SJSA1 (cell line): Measurements from ENCODE around the gene CHMP4A. TPM values are rescaled to one million over a fixed set of nuclear protein-coding genes. Genes with fewer than 3 reads are reported as not detected.

ENCODE experiments used
- DNase-seq, 2 experiments: peaks; one replicate each; pipeline ENCODE4 v3.0.0-alpha.2; 2015 to 2020; ENCODE audit warnings: low spot score in 2 of 2, low read depth in 1 of 2
- H3K27ac ChIP-seq: fragments of 250-450 bp; sonication (Bioruptor Pico); 2 replicates; pipeline ENCODE4 v1.5.1; 2020; ENCODE audit warnings: mild to moderate bottlenecking, moderate library complexity
- H3K27me3 ChIP-seq: fragments of 250-450 bp; sonication (Bioruptor Pico); replicated peaks from 2 replicates; pipeline ENCODE4 v1.5.1; 2020; ENCODE audit warnings: mild to moderate bottlenecking, moderate library complexity
- H3K36me3 ChIP-seq: fragments of 250-450 bp; sonication (Bioruptor Pico); 2 replicates; pipeline ENCODE4 v1.5.1; 2020; ENCODE audit warnings: mild to moderate bottlenecking
- H3K4me1 ChIP-seq: fragments of 250-450 bp; sonication (Bioruptor Pico); replicated peaks from 2 replicates; pipeline ENCODE4 v1.6.1; 2021; ENCODE audit warnings: mild to moderate bottlenecking
- H3K4me3 ChIP-seq: fragments of 250-450 bp; sonication (Bioruptor Pico); 2 replicates; pipeline ENCODE4 v1.5.1; 2020; ENCODE audit warnings: mild to moderate bottlenecking
- H3K9me3 ChIP-seq: fragments of 250-450 bp; sonication (Bioruptor Pico); replicated peaks from 2 replicates; pipeline ENCODE4 v1.5.1; 2020; ENCODE audit warnings: mild to moderate bottlenecking
- total RNA-seq: library from RNA; depleted of rRNA; stranded (reverse); fragments of >200 nt; shearing (Covaris generic); gene quantifications from 2 replicates; pipeline ENCODE4 v1.2.3, GENCODE V29; 2014; rRNA removed

Gene CHMP4A, protein sequence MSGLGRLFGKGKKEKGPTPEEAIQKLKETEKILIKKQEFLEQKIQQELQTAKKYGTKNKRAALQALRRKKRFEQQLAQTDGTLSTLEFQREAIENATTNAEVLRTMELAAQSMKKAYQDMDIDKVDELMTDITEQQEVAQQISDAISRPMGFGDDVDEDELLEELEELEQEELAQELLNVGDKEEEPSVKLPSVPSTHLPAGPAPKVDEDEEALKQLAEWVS
- total RNA-seq = 23.0 and 29.9 TPM in 2 replicates

- Histone ChIP-seq H3K27ac (peak within 1 kb of the TSS; percentile 93), H3K36me3 (peaks cover 55% of the 10 kb centered on the region), H3K27me3 (no peaks in the 10 kb centered on the region), H3K4me3 (peak within 1 kb of the TSS; percentile 62), H3K4me1 (peaks cover 13% of the 10 kb centered on the region), H3K9me3 (no peaks in the 10 kb centered on the region)
- peak; percentile 97 to 98 for DNase-seq
Observed at GRCh38 chr14:24212924-24213865, at the start of gene CHMP4A. CHMP4A (minus strand) TSS chr14:24213488; CDS start chr14:24213439, 49 bp downstream.

DNA sequence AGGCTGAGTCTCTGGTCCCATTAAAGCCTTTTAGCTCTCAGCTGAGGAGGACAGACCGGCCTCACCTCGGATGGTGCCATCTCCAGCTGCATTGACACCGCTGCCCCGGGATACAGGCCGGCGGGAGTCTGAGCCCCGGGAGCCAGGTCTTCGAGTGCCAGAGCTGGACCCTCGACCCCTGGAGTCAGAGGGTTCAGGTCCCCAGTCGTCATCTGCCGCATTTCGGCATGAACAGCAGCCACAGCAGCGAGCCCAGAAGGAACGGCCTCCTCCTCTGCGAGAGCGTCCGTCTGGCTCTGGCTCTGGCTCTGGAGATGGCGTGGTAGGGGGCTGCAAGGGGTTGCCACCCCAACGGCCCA lies 48.7 kb upstream of the CHMP4A start:
- Histone ChIP-seq H3K27ac (no peak overlapping the region), H3K27me3 (no peaks in the 10 kb centered on the region), H3K4me3 (no peak overlapping the region), H3K36me3 (no peaks in the 10 kb centered on the region), H3K4me1 (peaks cover 8% of the 10 kb centered on the region), H3K9me3 (no peaks in the 10 kb centered on the region)
- no peak for DNase-seq

GRCh38 chr14:24261256-24261968 lies 48.1 kb upstream of the CHMP4A start:
- no peak for DNase-seq
- Histone ChIP-seq H3K36me3 (no peaks in the 10 kb centered on the region), H3K4me1 (peaks cover 8% of the 10 kb centered on the region), H3K9me3 (no peaks in the 10 kb centered on the region), H3K27ac (no peak overlapping the region), H3K4me3 (no peak overlapping the region), H3K27me3 (no peaks in the 10 kb centered on the region)

- no peak for DNase-seq
- Histone ChIP-seq H3K36me3 (no peaks in the 10 kb centered on the region), H3K9me3 (no peaks in the 10 kb centered on the region), H3K4me1 (peaks cover 8% of the 10 kb centered on the region), H3K27ac (no peak overlapping the region), H3K27me3 (no peaks in the 10 kb centered on the region), H3K4me3 (no peak overlapping the region)
Observed at GRCh38 chr14:24260780-24261157, 47.5 kb upstream of the CHMP4A start.

GRCh38 chr14:24260026-24260779 lies 46.9 kb upstream of the CHMP4A start:
- no peak for DNase-seq
- Histone ChIP-seq H3K36me3 (no peaks in the 10 kb centered on the region), H3K9me3 (no peaks in the 10 kb centered on the region), H3K4me1 (peaks cover 8% of the 10 kb centered on the region), H3K4me3 (no peak overlapping the region), H3K27me3 (no peaks in the 10 kb centered on the region), H3K27ac (no peak overlapping the region)

- H3K4me3 ChIP-seq = no peak overlapping the region
Observed at GRCh38 chr14:24259282-24260025, 46.2 kb upstream of the CHMP4A start.

DNA sequence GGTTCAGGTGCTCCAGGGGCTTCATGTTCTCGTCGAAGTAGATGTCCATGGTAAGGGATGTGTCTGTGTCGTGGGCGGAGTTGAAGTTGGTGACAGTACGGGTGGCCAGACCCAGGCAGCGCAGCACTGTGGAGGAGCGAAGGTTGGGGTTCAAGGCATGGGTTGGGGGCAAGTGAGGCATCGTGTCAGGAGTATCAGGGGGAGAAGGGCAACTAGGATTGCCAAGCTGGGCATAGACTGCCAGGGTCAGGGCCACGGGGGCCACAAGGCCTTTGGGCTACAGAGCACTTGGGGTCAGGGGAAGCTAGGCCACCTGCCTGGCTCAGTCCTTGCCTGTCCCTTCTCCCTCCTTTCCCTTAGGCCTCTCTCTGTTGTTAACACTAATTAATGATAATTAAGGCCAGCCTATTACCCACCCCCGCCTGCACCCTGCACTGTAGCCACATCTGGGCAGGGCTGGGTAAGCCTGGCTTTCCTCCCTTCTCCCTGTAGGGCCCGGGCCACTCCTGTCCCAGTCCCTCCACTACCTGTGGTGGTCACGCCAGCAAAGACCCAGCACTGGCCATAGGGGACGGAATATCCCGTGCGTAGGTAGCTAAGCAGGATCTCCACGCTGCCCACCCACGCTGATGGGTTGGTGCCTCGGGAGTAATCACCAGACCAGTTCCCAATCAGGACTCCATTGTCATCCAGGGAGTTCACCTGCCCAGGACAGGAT lies 45.4 kb upstream of the CHMP4A start:
- H3K27me3 ChIP-seq = no peaks in the 10 kb centered on the region
- H3K4me1 ChIP-seq = peaks cover 8% of the 10 kb centered on the region
- DNase-seq = no peak
- H3K4me3 ChIP-seq = no peak overlapping the region
- H3K9me3 ChIP-seq = no peaks in the 10 kb centered on the region
- H3K36me3 ChIP-seq = no peaks in the 10 kb centered on the region
- H3K27ac ChIP-seq = no peak overlapping the region

More at GRCh38 chr14:24259282-24260025, 46.2 kb upstream of the CHMP4A start:
- H3K27me3 ChIP-seq = no peaks in the 10 kb centered on the region
- H3K4me1 ChIP-seq = peaks cover 8% of the 10 kb centered on the region
- DNase-seq = peak in 1 of 2 experiments; percentile 63
- H3K27ac ChIP-seq = no peak overlapping the region
- no peaks in the 10 kb centered on the region for H3K9me3 ChIP-seq
- H3K36me3 ChIP-seq = no peaks in the 10 kb centered on the region

DNA sequence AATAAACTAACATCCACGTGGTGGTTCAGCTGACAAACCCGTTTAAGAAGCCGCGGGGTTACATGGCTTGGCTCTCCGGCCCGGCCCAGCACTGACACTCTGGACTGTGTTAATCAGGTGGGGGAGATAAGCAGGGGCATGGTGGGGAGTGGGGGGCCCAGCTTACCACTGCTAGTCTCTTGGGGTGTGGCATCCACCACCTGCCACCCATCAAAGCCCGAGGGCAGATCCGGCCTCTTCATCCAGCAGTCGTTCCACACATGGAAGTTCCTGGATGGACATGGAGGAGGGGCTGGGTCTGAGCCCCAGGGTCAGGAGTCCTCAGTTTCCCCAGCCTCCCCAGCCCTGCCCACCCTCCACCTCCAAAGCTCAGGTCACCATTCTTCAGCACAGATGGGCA lies 44.8 kb upstream of the CHMP4A start:
- no peaks in the 10 kb centered on the region for H3K9me3 ChIP-seq
- H3K4me1 ChIP-seq = peaks cover 8% of the 10 kb centered on the region
- no peak for DNase-seq

GRCh38 chr14:24256960-24257359 lies 43.7 kb upstream of the CHMP4A start:
- peaks cover 13% of the 10 kb centered on the region for H3K4me1 ChIP-seq
- no peaks in the 10 kb centered on the region for H3K9me3 ChIP-seq
- no peaks in the 10 kb centered on the region for H3K36me3 ChIP-seq
- DNase-seq = no peak
- no peak overlapping the region for H3K4me3 ChIP-seq
- no peaks in the 10 kb centered on the region for H3K27me3 ChIP-seq
- no peak overlapping the region for H3K27ac ChIP-seq

More for the DNA sequence above, 44.8 kb upstream of the CHMP4A start:
- H3K27me3 ChIP-seq = no peaks in the 10 kb centered on the region
- H3K4me3 ChIP-seq = no peak overlapping the region
- no peaks in the 10 kb centered on the region for H3K36me3 ChIP-seq
- no peak overlapping the region for H3K27ac ChIP-seq

DNA sequence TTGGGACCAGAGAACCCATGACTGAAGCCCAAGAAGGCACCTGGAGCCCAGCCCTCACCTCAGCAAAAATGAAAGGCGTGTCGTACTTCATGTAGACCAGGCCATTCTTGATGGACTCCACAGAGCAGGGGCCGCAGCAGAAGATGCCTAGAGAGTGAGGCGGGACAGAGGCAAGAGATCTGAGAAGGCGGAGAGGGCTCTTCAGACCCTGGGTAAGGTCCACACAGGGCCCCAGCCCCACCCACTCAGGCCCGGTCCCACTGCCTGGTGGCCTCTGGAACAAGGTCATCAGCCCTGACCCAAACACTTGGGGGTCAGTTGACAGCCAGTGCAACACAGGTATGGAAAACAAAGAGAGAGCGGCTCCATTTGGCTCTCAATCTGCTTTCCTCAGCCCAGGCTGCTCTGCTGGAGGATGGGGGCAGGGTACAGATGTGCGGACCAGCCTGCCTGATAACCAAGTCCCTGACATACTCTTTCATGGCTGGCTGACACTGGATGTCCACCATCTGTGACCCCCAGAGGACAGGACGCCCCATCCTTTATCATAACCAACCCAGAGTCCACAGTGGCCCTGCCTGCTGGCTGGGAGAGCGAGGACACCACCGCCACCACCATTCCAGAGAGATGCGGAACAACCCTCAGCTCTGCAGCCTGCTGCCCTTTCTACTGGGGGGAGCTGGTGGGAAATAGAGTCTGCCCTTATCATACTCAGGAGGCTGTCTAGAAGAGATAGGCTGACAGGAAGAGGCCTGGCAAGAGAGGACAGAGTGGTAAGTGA lies 42.8 kb upstream of the CHMP4A start:
- Histone ChIP-seq H3K4me3 (no peak overlapping the region), H3K9me3 (no peaks in the 10 kb centered on the region), H3K27me3 (no peaks in the 10 kb centered on the region), H3K4me1 (peaks cover 20% of the 10 kb centered on the region), H3K27ac (no peak overlapping the region), H3K36me3 (no peaks in the 10 kb centered on the region)
- DNase-seq = no peak

- no peak overlapping the region for H3K27ac ChIP-seq
- H3K27me3 ChIP-seq = no peaks in the 10 kb centered on the region
- no peak overlapping the region for H3K4me3 ChIP-seq
- H3K36me3 ChIP-seq = no peaks in the 10 kb centered on the region
- DNase-seq = no peak
- H3K9me3 ChIP-seq = no peaks in the 10 kb centered on the region
- H3K4me1 ChIP-seq = peaks cover 20% of the 10 kb centered on the region
Observed at GRCh38 chr14:24255438-24255837, 42.1 kb upstream of the CHMP4A start.
